Stimulated activated CD8-positive, alpha-beta memory T cell treated with anti-CD3 and anti-CD28 coated beads, Interleukin-7, amount 100 ng/mL, for 24 hours (primary cell): ENCODE data around the gene TTLL6.
"Not testable (repeated sequence)": the region's sequence is repeated elsewhere in the genome, so short reads cannot be mapped to it uniquely, and the experiment has no call there.

Experiments
- DNase-seq: peaks from one replicate; pipeline ENCODE4 v3.0.0-alpha.2; 2020; ENCODE audit warnings: low read depth

The TTLL6 gene

DNA sequence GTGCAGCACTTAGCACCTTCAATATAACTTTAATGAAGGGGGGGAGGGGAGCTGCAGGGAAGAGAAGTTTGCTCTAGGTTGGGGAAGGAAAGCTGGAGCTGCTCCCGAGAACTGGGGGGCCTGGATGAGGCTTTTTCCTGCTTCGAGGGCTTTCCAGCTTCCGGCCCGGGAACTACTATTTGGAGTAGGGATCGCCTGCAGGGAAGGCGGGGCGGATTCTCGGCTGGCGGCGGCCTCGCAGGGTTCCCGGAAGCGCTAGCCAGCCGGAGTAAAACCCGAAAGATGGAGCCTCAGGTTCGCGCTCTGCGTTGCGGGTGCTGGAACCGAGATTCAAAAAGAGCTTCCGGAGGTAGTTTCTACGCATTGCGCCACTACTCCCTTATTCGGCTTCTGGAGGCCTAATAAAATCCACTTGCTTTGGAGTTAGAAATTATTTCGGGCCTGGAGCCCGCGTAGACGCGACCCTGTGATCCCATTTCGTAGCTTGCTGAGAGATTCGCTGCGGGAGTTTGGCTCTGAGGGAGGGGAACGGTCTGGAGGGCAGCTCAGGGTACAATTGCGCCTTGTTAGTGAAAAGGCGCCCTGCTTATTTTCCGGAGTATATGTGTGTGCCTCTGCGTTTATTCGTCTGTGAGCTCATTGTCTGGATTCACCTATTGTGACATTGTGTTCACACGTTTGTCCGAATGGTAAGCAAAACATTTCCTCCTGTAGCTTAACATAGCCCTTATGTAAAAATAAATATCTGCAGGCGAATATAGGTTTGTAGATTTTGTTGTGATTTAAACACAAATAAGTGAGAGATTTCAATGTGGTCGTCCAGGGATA is 93.4 kb downstream of the TTLL6 start:
- DNase-seq, result no peak

DNA sequence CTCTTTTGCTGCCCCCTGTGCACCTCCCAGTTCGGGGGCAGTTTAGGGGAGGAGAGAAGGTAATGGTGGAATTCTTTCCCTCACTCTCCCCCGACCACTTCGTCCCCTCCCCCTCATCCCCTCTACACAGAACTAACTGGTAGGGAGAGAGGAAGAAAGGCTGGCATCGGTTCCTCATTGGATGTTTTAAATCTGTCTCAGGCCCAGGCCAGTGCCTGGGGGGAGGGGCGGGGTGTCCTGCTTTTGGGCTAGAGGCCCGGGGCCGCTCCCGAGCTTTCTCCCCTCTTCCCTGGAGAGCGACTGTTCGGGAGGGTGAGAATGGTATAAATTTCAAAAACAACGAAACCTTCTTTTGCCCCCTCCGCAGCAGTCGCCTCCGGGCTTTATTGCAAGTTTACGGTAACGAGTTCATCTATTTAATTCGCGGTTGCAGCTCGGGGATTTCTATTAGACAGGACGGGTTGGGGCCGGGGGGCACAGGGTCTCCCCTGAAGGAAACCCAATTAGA is 94.1 kb downstream of the TTLL6 start, which contains the start of gene PRAC2:
TSS of gene PRAC2 (plus strand) at position 271 of the 508 bp plus-strand sequence. CDS start 1,226 bp downstream, outside the sequence.
- DNase-seq, result no peak

DNA sequence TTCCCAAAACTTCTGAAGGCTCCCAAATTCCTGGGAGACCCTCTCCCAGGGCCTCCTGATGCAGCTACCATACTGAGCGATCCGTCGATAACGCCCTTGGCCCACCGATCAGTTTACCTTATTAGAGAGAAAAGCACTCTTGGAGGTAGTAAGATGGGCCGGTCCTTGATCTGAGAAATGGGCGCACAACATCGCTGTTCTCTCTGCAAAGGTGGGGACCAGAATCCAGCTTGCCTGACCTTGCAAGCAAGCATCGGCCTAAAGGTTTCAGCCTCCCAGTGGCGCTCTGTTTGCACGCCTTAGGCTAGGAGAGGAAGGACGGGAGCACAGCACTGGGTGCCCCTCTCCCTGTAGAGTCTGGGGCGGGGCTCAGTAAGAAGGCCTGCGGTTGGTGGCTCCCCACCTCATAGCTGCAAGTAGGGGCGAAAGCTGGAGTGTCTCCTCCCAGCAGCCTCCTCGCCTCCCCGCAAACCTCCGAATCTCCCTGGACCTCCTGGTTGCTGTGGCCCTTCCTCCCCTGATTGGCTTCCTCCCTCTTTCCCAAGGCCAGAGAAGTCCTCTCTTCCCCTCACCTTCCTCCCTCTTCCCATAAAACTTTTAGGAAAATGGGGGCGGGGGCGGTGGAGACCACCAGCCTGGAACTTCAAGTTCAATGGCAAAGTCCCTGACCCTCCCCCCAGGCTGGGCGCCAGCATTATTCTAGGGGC is 94.7 kb downstream of the TTLL6 start, which contains the start of gene PRAC1:
TSS of gene PRAC1 (minus strand) at position 318 of the 707 bp plus-strand sequence. CDS start at position 192, 126 bp downstream.
- DNase-seq, result no peak

DNA sequence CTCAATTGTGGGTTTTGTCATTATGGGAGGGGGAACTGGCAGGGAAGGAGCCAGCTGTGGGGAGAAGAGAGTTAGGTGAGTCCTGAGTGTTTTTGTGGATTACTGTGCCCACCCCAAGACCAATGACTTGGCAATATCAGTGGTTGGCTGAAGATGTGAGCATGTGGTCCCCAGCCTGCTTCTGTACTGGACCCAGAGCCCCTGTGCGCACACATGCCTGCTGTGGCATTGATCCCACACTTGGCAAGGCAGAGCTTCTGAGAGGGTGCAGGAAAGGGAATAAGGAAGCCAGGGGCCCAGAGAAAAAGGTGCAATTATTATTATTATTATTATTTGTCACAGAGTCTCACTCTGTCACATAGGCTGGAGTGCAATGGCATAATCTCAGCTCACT is 96.0 kb downstream of the TTLL6 start:
- no peak for DNase-seq

DNA sequence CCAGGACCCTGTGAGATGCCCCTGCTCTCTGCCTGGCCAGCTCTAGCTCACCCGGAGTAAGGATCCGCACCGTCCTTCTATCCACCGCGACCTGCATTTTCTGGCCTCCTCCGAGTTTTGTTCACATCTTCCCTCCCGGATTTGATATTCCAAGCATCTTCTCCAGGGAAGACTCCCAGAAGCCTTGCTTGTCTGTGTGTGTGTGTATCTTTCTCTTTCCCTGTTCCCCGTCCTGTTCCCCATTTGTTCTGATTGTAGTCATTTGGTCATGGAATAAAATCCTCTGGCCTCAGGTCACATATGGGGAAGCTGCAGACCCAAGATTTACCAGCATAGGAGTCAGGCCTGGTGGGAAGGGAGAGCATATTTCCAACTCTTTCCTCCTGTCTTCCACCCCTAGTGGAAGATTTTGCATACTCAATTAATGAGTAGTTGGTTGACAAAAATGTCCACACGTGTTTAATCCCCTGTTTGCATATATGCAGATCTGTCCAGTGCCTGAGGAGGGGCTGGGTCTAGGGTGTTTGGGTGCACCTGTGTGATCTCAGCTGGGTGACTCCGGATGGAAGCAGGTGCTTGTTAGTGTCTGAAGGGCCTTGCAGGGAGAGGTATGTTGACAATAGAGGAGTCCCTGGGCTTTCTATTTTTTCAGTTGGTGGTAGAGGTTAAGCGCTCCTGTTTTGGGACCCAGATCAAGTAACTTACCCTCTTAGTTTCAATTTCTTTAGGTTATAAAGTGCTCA is 96.6 kb downstream of the TTLL6 start:
- no peak for DNase-seq

DNA sequence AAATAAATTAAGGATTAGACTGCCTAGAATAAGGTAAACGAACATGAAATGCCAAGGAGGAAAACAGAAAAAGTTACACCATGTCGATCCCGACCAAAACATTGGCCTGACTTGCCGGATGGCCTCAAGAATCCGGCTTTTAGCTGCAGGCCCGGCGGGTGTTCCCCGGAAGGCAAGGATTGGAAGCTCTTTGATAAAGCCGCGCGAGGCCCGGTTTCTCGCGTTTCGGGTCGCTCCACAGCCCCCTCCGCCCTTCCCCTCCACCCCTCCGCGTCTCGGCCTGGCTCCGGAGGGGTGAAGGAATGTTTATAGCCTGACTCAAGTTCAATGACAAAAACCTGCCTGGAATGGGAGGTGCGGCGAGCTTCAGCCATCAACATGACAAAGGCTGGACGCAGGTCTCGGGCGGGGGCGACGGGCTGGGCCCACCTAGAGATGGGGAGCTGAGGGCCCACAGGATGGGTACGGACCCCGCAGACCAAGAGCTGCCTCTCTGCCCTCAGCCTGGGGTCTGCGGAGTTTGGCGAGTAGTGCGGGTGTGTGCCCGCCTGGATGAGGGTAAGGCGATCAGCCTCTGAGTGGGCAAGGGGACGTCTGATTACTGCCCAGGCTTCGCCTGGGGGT is 97.3 kb downstream of the TTLL6 start:
- no peak for DNase-seq

DNA sequence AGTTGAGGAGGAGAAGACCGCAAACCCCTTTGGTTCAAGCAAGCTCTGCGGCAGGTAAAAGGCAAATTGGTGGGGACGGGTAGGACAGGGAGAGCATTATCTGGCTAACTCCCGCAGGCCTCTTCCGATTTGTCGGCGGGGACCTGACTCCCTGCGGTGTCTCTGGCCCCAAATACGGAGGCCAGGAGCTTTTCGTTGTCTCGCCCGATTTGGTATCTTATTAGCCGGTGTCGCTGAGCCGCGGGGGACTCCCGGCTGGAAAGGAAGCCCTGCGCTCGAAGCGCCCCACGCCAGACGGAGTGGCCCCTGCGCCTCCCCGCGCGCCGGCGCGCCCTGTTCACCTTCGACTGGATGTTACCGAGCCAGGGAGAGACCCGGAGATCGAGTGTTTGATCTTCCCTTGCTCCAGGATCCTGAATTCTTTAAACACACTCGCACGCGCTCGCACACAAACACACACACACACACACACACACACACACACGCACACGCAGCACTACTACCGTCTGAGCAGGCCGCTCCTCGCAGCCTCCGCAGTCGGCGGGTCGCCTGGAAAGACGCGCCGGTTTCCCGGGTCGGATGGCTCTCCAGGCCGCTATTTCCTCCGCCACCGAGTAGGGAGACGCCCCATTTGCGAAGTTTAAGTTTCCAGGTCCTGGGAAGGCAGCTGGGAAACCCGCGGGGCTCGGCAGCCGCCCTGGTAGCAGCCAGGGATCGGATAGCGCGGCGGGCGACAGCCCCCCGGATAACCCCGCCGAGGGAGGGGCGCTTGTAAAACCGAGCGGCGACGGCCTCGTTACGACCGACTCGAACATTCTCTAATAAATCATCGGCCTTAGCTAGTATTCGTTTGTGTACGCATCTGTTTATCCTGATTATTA is 98.0 kb downstream of the TTLL6 start:
- no peak for DNase-seq

DNA sequence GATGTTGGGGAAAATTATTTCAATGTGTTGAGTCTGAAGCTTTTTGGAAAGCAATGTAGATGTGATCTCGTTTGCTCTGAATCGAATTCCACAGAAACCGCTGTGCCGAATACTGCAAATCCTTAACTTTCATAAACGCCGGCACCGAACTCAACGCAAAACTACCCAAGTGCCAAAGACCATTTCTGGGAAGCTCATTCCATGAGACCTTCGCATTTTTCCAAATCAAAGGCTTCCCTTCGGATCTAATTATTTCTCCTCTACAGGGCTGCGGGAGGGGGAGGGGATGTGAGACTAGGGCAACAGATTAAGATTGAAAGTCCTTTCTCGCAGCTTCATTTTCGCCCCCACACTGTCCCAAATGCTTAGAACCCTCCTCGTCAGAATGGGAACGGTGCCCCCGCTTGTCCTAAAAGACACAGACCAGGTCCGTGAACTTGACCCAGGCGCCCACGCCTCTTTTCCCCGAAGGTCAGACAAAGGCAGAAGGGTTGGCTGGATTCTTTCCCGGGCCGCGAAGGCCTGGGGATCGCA is 98.7 kb downstream of the TTLL6 start:
- DNase-seq, result no peak

DNA sequence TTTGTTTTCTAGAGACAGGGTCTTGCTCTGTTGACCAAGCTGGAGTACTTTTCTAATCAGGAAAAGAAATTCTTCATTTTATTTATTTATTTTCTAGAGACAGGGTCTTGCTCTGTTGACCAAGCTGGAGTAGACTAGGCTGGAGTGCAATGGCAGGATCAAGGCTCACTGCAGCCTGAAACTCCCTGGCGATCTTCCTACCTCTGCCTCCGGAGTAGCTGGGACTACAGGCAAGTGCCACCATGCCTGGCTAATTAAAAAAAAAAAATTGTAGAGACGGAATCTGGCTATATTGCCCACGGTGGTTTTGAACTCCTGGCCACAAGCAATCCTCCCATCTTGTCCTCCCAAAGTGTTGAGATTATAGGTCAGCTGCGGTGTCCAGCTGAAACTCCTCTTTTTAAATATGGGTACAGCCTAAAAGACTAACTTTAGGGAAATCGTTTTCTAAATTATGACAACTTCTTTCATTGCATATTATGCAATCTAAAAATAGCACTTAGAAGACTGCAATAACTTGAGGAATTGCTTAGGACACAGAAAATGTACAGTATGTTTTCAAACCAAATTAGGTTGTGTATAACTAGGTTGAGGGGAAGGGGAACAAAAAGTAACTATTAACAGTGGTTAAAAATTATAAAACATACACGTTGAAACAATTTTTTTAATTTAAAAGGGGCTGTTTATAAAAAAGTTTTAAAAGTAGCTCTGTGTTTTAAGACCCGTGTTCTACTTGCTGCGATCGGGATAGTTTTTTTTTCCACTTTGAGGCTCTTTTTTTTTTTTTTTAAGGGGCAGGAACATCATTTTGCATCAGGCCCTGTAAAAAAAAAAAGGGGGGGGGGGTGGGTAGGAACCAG is 99.4 kb downstream of the TTLL6 start:
- no peak for DNase-seq

DNA sequence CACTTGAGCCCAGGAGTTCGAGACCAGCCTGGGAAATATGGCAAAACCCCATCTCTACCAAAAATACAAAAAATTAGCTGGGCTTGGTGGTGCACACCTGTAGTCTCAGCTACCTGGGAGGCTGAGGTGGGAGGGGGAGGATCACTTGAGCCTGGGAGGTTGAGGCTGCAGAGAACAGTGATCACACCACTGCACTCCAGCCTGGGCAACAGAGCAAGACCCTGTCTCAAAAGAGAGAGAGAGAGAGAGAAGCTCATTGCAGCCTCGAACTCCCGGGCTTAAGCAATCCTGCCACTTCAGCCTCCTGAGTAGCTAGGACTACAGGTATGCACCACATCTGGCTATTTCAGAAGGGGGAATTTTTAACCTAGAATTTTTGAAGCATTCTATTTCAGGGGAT is 100.5 kb downstream of the TTLL6 start:
- not testable (repeated sequence) for DNase-seq

DNA sequence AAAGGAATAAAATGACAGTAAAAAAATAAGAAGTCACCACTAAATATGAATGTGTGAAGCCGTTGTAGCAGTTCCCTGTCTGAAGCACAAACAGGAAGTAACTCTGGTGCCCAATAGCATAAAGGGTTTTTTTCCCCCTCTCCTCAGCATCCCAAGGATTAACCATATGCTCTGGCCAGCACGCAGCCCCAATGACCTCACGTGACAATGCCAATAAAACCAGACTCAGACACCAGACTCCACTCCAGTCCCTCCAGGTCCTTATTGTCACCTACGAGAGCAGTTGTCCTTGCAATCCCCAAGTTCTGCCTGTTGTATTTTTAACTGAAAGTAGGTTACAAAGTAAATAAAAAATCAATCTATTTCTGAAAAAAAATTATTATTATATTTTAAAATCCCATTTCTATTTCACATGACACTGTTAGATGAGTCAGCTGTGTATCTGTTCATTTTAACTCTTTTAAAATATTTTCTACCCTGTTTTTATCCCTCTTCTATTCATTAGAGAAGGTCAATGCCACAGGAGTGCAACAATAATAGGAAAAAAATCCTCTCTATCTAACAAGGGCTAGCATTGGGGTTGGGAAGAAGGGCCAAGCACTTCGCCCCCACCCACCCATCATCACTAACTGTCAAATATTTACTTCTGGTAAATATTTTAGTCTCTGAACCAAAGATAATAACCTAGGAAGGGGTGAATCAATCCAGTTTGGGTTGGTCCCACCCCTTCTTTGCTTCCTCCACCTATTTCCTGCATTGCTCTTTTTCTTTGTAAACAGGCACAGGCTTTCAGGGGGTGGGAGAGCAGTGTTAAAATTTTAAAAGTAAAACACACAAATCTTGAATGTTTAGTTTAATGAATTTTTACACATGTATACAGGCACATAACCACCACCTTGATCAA is 101.3 kb downstream of the TTLL6 start:
- no peak for DNase-seq
